ENCODE data around the gene TREH. TPM values are rescaled to one million over a fixed set of nuclear protein-coding genes. Genes with fewer than 3 reads are reported as not detected.

The TREH gene
- total and polyA plus RNA-seq, 12 donors = 0.11 to 4.8 (median 0.83) TPM; not detected in 9

DNA sequence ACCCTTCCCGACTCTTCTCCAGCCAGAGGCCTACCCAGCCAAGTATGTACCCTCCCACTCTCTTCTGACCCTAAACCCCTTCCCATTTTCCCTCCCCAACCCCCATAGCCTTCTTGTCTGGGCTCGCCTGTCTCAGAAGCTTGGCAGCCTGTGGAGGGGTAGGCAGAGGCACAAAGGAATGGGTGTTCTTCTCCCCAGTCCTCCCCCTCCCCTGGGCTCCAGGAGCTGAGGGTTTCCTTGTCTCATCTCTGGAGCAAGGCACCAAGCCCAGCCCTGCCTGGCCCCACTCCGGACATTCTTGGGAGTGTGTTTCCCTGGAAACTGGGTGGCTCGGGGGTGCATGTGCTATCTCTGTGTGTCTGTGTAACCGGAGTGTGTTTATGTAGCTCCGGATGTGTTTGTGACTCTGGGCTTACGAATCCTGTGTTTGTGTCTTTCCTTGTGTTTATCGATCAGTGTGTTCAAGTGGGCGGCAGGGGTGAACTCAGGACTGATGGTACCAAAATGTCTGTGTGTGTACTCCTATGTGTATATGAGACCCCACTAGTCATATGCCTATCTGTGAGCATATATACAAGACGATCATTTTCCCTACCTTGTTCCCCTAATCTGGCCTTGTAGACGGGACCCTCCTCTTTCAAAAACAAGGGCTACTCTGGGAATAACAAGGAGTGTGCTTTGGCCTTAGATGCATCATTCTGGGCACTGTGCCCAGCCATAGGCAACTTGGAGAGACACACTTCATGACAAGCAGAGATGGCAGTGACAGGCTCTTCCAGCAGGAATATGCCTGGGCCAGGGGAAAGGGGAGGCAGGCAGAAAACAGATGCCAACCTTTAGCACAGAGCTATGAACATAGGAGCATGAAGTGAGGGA lies 61.1 kb downstream of the TREH start:
- ATAC-seq (peak in 7 of 8 donors; percentile 9 to 37 (median 18)), DNase-seq (peak; percentile 70 to 78)
- no peaks in the 10 kb centered on the region for H3K9me3 ChIP-seq
- peak overlapping the region; percentile 70 to 96 (median 90) for H3K27ac ChIP-seq
- TF ChIP-seq CTCF (IDR thresholded peaks at IDR 0.05) = no peak
- peaks cover 0 to 63% (median 37%) of the 10 kb centered on the region in 9 donors for H3K36me3 ChIP-seq
- intact Hi-C loops (cut with DNase I) = loop anchor here in 2 of 10 donors (5.0 kb wide), 2 partner anchors 39 to 636 kb away; no protein-coding TSS in a partner anchor
- peak overlapping the region in 3 of 10 donors; percentile 1 to 21 (median 4) for H3K4me3 ChIP-seq
- 35 to 42% methylated on average over 11 of the region's 11 CpGs for WGBS, 2 donors
- H3K4me1 ChIP-seq = peaks cover 44 to 98% (median 80%) of the 10 kb centered on the region in 9 donors
- peaks cover 0 to 16% (median 0%) of the 10 kb centered on the region in 7 donors for H3K27me3 ChIP-seq

GRCh38 chr11:118615976-118616371 lies 63.5 kb downstream of the TREH start:
- peaks cover 26 to 98% (median 78%) of the 10 kb centered on the region in 9 donors for H3K4me1 ChIP-seq
- H3K27ac ChIP-seq = peak overlapping the region in 5 of 10 donors; percentile 5 to 96 (median 17)
- WGBS, 2 donors = 88 to 89% methylated on average over 5 of the region's 5 CpGs
- TF ChIP-seq CTCF (IDR thresholded peaks at IDR 0.05) = no peak
- peaks cover 0 to 21% (median 0%) of the 10 kb centered on the region in 7 donors for H3K27me3 ChIP-seq
- no peak overlapping the region for H3K4me3 ChIP-seq
- ATAC-seq = no peak
- intact Hi-C loops (cut with DNase I) = loop anchor here in 2 of 10 donors (5.0 kb wide), 2 partner anchors 41 to 634 kb away; no protein-coding TSS in a partner anchor
- DNase-seq = no peak
- peaks cover 0 to 60% (median 37%) of the 10 kb centered on the region in 9 donors for H3K36me3 ChIP-seq
- no peaks in the 10 kb centered on the region for H3K9me3 ChIP-seq

- DNase-seq = no peak
- no peak for TF ChIP-seq CTCF (IDR thresholded peaks at IDR 0.05)
- Histone ChIP-seq H3K27me3 (peaks cover 0 to 21% (median 0%) of the 10 kb centered on the region in 7 donors), H3K9me3 (no peaks in the 10 kb centered on the region), H3K4me1 (peaks cover 20 to 97% (median 78%) of the 10 kb centered on the region in 9 donors), H3K27ac (peak overlapping the region in 5 of 10 donors; percentile 5 to 96 (median 47)), H3K4me3 (no peak overlapping the region), H3K36me3 (peaks cover 0 to 60% (median 37%) of the 10 kb centered on the region in 9 donors)
- WGBS, 2 donors = 83 to 87% methylated on average over 6 of the region's 6 CpGs
- ATAC-seq = no peak
- intact Hi-C loops (cut with DNase I) = loop anchor here in 2 of 10 donors (5.0 kb wide), 2 partner anchors 42 to 633 kb away; no protein-coding TSS in a partner anchor
Measured at GRCh38 chr11:118615282-118615975, 64.0 kb downstream of the TREH start.

DNA sequence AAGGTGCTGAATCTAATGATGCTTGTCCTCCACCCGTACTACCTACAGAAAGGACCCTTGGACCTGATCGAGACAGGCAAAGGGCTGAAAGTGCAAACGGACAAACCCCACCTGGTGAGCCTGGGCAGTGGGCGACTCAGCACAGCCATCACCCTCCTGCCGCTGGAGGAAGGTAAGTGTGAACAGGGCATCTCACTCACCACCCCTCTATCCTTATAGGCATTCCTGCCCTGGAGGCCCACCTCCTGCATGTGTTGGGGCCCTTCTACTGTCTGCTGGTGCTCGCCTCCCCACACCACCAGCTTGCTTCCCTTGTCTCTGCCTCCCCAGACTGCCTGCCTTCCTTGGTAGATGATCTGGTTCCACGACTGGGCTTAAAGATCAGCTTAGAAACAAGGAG lies 64.9 kb downstream of the TREH start:
- WGBS, 2 donors = 84 to 90% methylated on average over 7 of the region's 7 CpGs
- Histone ChIP-seq H3K27ac (peak overlapping the region in 5 of 10 donors; percentile 3 to 96 (median 94)), H3K4me3 (no peak overlapping the region), H3K9me3 (no peaks in the 10 kb centered on the region), H3K36me3 (peaks cover 0 to 53% (median 37%) of the 10 kb centered on the region in 9 donors), H3K27me3 (peaks cover 0 to 30% (median 0%) of the 10 kb centered on the region in 7 donors), H3K4me1 (peaks cover 20 to 94% (median 71%) of the 10 kb centered on the region in 9 donors)
- ATAC-seq (no peak), DNase-seq (no peak)
- intact Hi-C loops (cut with DNase I) = loop anchor here in 1 of 10 donors (5.0 kb wide), 1 partner anchor 43 kb away; no protein-coding TSS in a partner anchor
- TF ChIP-seq CTCF (IDR thresholded peaks at IDR 0.05) = no peak
